Erythroblast (primary cell): ENCODE results near the gene ARHGEF33.

Source experiments
- GATA1 ChIP-seq: IDR thresholded peaks from 2 replicates; pipeline ENCODE4 v1.6.1; 2011; ENCODE audit warnings: low read depth, mild to moderate bottlenecking, control low read depth, low read length, moderate library complexity
- POLR2A ChIP-seq: IDR thresholded peaks from 2 replicates; pipeline ENCODE4 v1.6.1; 2011; ENCODE audit warnings: mild to moderate bottlenecking, low read length

- TF ChIP-seq POLR2A (no peak), GATA1 (no peak)
Measured at GRCh38 chr2:38905251-38905650, 15.6 kb downstream of the ARHGEF33 start.
